HEK293 (cell line): ENCODE measurements around the gene OR7G1.

ENCODE experiments used
- CTCF ChIP-seq: fragments of 450-650 bp; formaldehyde crosslinking; IDR thresholded peaks from 2 replicates; pipeline ENCODE4 v1.5.1; 2016; ENCODE audit warnings: missing biosample characterization, missing genetic modification characterization
- GLIS1 ChIP-seq: fragments of 450-650 bp; formaldehyde crosslinking; IDR thresholded peaks from 2 replicates; pipeline ENCODE4 v1.5.1; 2016; ENCODE audit warnings: missing biosample characterization, missing genetic modification characterization
- PATZ1 ChIP-seq: fragments of 450-650 bp; formaldehyde crosslinking; IDR thresholded peaks from 2 replicates; pipeline ENCODE4 v1.5.1; 2016; ENCODE audit warnings: missing biosample characterization, missing genetic modification characterization
- ZNF133 ChIP-seq: fragments of 450-650 bp; formaldehyde crosslinking; IDR thresholded peaks from 2 replicates; pipeline ENCODE4 v1.5.1; 2016; ENCODE audit warnings: missing biosample characterization, missing genetic modification characterization
- ZNF18 ChIP-seq: fragments of 450-650 bp; formaldehyde crosslinking; IDR thresholded peaks from 2 replicates; pipeline ENCODE4 v1.5.1; 2016; ENCODE audit warnings: missing biosample characterization, missing genetic modification characterization
- ZNF274 ChIP-seq, 2 experiments: fragments of 200-500 bp in 1 of 2; fragments of 450-650 bp in 1 of 2; sonication (Bioruptor generic) in 1 of 2; formaldehyde crosslinking in 1 of 2; IDR thresholded peaks; 2 replicates each; pipeline versions ENCODE4 v1.5.1 to v1.6.1; 2014 to 2016; ENCODE audit warnings: borderline replicate concordance in 1 of 2, inconsistent platforms in 1 of 2, low read length in 1 of 2, missing biosample characterization in 1 of 2, missing genetic modification characterization in 1 of 2
- ZNF354C ChIP-seq: fragments of 450-650 bp; formaldehyde crosslinking; IDR thresholded peaks from 2 replicates; pipeline ENCODE4 v1.5.1; 2016; ENCODE audit warnings: missing biosample characterization, missing genetic modification characterization, low read depth, borderline replicate concordance
- ZNF548 ChIP-seq: fragments of 450-650 bp; formaldehyde crosslinking; IDR thresholded peaks from 2 replicates; pipeline ENCODE4 v1.5.1; 2016; ENCODE audit warnings: missing biosample characterization, missing genetic modification characterization
- ZNF707 ChIP-seq: fragments of 450-650 bp; formaldehyde crosslinking; IDR thresholded peaks from 2 replicates; pipeline ENCODE4 v1.5.1; 2016; ENCODE audit warnings: missing biosample characterization, missing genetic modification characterization
- ZNF830 ChIP-seq: fragments of 450-650 bp; IDR thresholded peaks from 2 replicates; pipeline ENCODE4 v1.5.0; 2018; ENCODE audit warnings: missing biosample characterization, missing genetic modification characterization, low read depth, mild to moderate bottlenecking, moderate library complexity

GRCh38 chr19:9070066-9070465, 45.5 kb downstream of the OR7G1 start:
- TF ChIP-seq ZNF18 (tag by site-specific recombination) (no peak), ZNF830 (tag by site-specific recombination) (no peak), CTCF (tag by site-specific recombination) (no peak), ZNF354C (no peak), ZNF707 (tag by site-specific recombination) (no peak), GLIS1 (tag by site-specific recombination) (no peak), ZNF274 (IDR thresholded peaks at IDR 0.05; ENCODE audit: low read length) (no peak), ZNF274 (tag by site-specific recombination; IDR thresholded peaks at IDR 0.05; ENCODE audit: borderline replicate concordance) (no peak), ZNF548 (tag by site-specific recombination) (no peak), PATZ1 (no peak), ZNF133 (tag by site-specific recombination) (no peak)
